GM12873 (cell line): Measurements from ENCODE around the gene ARHGEF26.

ENCODE experiments used
- CTCF ChIP-seq: IDR thresholded peaks from 2 replicates; pipeline ENCODE4 v1.5.1; 2012; ENCODE audit warnings: low read depth, mild to moderate bottlenecking, moderate library complexity, low read length, control low read depth; ENCODE audit not compliant: insufficient read depth; ENCODE audit errors: missing control alignments

Gene ARHGEF26

GRCh38 chr3:154188846-154189245, 67.7 kb downstream of the ARHGEF26 start:
- TF ChIP-seq CTCF: no peak

GRCh38 chr3:154191520-154191919, 70.3 kb downstream of the ARHGEF26 start:
- no peak for TF ChIP-seq CTCF

GRCh38 chr3:154192225-154192624, 71.0 kb downstream of the ARHGEF26 start:
- no peak for TF ChIP-seq CTCF

- TF ChIP-seq CTCF: no peak
Measured at GRCh38 chr3:154193000-154193615, 71.9 kb downstream of the ARHGEF26 start.

- no peak for TF ChIP-seq CTCF
Measured at GRCh38 chr3:154194877-154195276, 73.7 kb downstream of the ARHGEF26 start.

- no peak for TF ChIP-seq CTCF
Measured at GRCh38 chr3:154195620-154196356, 74.6 kb downstream of the ARHGEF26 start.

GRCh38 chr3:154197751-154198150, 76.6 kb downstream of the ARHGEF26 start:
- TF ChIP-seq CTCF: no peak
